ENCODE data around the gene AKAP10. TPM values are rescaled to one million over a fixed set of nuclear protein-coding genes. Genes with fewer than 3 reads are reported as not detected.

AKAP10 gene
- total RNA-seq, 1 donor from 2014 or later: 54.1 TPM

DNA sequence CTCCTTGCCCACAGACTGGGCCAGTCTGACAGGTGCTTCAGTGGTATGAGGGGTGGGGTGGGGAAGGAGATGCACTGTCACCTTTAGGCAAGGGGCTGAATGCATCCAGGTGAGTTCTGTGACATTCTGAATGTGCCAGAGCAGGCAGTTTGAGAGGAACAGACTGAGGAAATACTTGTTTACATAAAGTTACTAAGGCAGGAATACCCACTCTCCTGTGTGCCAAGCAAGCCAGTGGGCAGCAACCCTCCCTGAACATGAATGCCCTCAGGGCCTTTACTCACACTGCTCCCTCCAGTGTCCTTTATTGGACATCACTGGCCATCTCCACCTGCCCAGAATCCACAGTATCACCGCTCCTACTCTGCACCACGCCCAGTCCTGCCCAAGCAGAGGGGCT is 76.8 kb downstream of the AKAP10 start:
- Mint-ChIP-seq H3K27me3 (ENCODE audit: insufficient read depth, low read depth) (no peaks in the 10 kb centered on the region), H3K36me3 (peaks cover 10% of the 10 kb centered on the region), H3K4me3 (no peak overlapping the region), H3K27ac (no peak overlapping the region), H3K9me3 (no peaks in the 10 kb centered on the region), H3K4me1 (peaks cover 5% of the 10 kb centered on the region)
- peaks cover 13% of the 10 kb centered on the region for H3K4me1 ChIP-seq
- H3K36me3 ChIP-seq: no peaks in the 10 kb centered on the region
- no peak overlapping the region for H3K9ac ChIP-seq
- no peak overlapping the region for H3K4me2 ChIP-seq
- TF ChIP-seq, protein P1, sequence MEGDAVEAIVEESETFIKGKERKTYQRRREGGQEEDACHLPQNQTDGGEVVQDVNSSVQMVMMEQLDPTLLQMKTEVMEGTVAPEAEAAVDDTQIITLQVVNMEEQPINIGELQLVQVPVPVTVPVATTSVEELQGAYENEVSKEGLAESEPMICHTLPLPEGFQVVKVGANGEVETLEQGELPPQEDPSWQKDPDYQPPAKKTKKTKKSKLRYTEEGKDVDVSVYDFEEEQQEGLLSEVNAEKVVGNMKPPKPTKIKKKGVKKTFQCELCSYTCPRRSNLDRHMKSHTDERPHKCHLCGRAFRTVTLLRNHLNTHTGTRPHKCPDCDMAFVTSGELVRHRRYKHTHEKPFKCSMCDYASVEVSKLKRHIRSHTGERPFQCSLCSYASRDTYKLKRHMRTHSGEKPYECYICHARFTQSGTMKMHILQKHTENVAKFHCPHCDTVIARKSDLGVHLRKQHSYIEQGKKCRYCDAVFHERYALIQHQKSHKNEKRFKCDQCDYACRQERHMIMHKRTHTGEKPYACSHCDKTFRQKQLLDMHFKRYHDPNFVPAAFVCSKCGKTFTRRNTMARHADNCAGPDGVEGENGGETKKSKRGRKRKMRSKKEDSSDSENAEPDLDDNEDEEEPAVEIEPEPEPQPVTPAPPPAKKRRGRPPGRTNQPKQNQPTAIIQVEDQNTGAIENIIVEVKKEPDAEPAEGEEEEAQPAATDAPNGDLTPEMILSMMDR (IDR thresholded peaks at IDR 0.05): no peak
- no peak for TF ChIP-seq EZH2phosphoT487 (IDR thresholded peaks at IDR 0.05)
- TF ChIP-seq EZH2 (IDR thresholded peaks at IDR 0.05): no peak
- peaks cover 8% of the 10 kb centered on the region for H3F3A ChIP-seq (ENCODE audit: low read depth)
- no peaks in the 10 kb centered on the region for H3K27me3 ChIP-seq
- no peaks in the 10 kb centered on the region for H3K79me2 ChIP-seq (ENCODE audit: low read depth)
- H4K20me1 ChIP-seq (ENCODE audit: low read depth): no peaks in the 10 kb centered on the region
- H3K27ac ChIP-seq: no peak overlapping the region
- H3K4me3 ChIP-seq: no peak overlapping the region
- no peaks in the 10 kb centered on the region for H3K9me3 ChIP-seq (ENCODE audit: low read depth)
- no peak for DNase-seq (ENCODE audit: low spot score)
- no peak overlapping the region for H2AFZ ChIP-seq (replicated peaks)

DNA sequence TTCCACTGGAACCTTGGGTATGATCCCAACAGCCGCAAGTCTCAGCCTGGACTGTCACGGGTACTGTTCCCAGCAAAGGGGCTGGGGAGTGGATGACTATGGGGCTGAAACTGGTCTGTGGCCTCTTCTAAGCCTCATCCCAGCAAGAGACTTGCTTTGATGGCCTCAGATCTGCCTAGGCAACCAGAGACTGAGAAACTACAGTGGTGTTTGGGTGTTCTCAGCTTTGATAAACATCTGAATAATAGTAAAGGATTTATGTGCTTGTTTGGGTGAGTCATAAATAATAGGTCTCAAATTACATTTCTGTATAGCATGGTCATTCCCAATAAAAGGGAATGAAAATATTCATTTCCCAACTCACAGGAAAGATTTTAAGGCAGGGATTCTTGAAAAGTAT is 79.7 kb downstream of the AKAP10 start:
- Histone ChIP-seq H3K36me3 (no peaks in the 10 kb centered on the region), H3K4me3 (no peak overlapping the region), H3F3A (ENCODE audit: low read depth) (peaks cover 8% of the 10 kb centered on the region), H2AFZ (replicated peaks) (no peak overlapping the region), H3K27ac (peak overlapping the region; percentile 7), H3K79me2 (ENCODE audit: low read depth) (no peaks in the 10 kb centered on the region), H3K27me3 (no peaks in the 10 kb centered on the region), H3K4me2 (peak overlapping the region; percentile 1), H3K4me1 (peaks cover 13% of the 10 kb centered on the region), H3K9me3 (ENCODE audit: low read depth) (no peaks in the 10 kb centered on the region), H4K20me1 (ENCODE audit: low read depth) (no peaks in the 10 kb centered on the region), H3K9ac (no peak overlapping the region)
- Mint-ChIP-seq H3K27me3 (ENCODE audit: insufficient read depth, low read depth) (no peaks in the 10 kb centered on the region), H3K27ac (no peak overlapping the region), H3K9me3 (no peaks in the 10 kb centered on the region), H3K4me1 (peaks cover 5% of the 10 kb centered on the region), H3K36me3 (peaks cover 4% of the 10 kb centered on the region), H3K4me3 (no peak overlapping the region)
- TF ChIP-seq EZH2 (IDR thresholded peaks at IDR 0.05) (no peak), EZH2phosphoT487 (IDR thresholded peaks at IDR 0.05) (no peak)
- TF ChIP-seq, protein P1 (IDR thresholded peaks at IDR 0.05): no peak
- DNase-seq (ENCODE audit: low spot score): peak; percentile 3

DNA sequence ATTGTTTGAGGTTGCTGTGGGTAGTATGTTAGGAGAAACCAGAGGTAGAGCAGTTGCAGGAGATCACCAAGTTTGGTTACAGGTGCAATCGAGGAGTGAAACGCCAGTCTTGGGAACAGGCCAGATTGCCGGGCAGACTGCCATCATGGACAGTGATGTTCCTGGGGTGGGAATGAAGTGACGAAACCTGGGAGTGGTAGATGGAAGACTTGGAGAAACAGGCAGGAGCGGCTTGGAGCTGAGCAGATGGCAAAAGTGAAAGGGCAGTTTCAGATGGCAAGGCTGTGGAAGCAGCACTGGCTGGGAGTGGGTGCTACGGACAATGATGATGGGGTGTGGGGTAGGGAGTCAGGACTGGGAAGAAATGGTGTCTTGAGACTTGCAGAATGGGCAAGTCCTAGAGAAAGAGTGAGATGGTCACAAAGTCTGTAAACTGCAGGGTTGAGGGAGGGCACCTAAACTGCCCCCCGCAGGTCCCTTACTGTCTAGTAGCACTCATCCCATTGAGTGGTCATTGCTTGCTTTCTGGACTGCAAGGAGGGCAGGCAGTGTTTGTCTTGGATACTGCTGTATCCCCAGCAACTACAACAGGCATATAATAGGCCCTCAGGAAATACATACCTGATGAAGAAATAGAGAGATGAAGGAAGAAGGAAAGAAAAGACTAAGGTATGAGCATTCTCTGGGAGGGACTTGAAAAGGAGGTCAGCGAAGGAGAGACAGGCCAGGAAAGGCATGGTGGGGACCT is 80.4 kb downstream of the AKAP10 start:
- TF ChIP-seq, protein P1 (IDR thresholded peaks at IDR 0.05): no peak
- TF ChIP-seq EZH2 (IDR thresholded peaks at IDR 0.05): no peak
- Histone ChIP-seq H3K9me3 (ENCODE audit: low read depth) (no peaks in the 10 kb centered on the region), H4K20me1 (ENCODE audit: low read depth) (no peaks in the 10 kb centered on the region), H3K36me3 (no peaks in the 10 kb centered on the region), H3K4me3 (no peak overlapping the region), H3K4me2 (no peak overlapping the region), H3K27me3 (no peaks in the 10 kb centered on the region), H3K4me1 (peaks cover 13% of the 10 kb centered on the region), H3K27ac (no peak overlapping the region), H2AFZ (replicated peaks) (no peak overlapping the region), H3F3A (ENCODE audit: low read depth) (peaks cover 8% of the 10 kb centered on the region), H3K79me2 (ENCODE audit: low read depth) (no peaks in the 10 kb centered on the region), H3K9ac (no peak overlapping the region)
- no peak for DNase-seq (ENCODE audit: low spot score)
- Mint-ChIP-seq H3K9me3 (no peaks in the 10 kb centered on the region), H3K4me1 (peaks cover 5% of the 10 kb centered on the region), H3K27ac (peak overlapping the region; percentile 4), H3K36me3 (peaks cover 4% of the 10 kb centered on the region), H3K27me3 (ENCODE audit: insufficient read depth, low read depth) (no peaks in the 10 kb centered on the region), H3K4me3 (no peak overlapping the region)

Measured in neural progenitor cell (in vitro differentiated cells).